ENCODE measurements around the gene LEKR1.
A peak's percentile ranks its signal among the peaks of the same experiment; 100 is the strongest.

The LEKR1 gene

GRCh38 chr3:156838035-156838434, 11.9 kb downstream of the LEKR1 start:
- H3K4me3 ChIP-seq (ENCODE audit: low read length): no peak overlapping the region
- DNase-seq (ENCODE audit: low read depth): no peak
- TF ChIP-seq, protein P1, sequence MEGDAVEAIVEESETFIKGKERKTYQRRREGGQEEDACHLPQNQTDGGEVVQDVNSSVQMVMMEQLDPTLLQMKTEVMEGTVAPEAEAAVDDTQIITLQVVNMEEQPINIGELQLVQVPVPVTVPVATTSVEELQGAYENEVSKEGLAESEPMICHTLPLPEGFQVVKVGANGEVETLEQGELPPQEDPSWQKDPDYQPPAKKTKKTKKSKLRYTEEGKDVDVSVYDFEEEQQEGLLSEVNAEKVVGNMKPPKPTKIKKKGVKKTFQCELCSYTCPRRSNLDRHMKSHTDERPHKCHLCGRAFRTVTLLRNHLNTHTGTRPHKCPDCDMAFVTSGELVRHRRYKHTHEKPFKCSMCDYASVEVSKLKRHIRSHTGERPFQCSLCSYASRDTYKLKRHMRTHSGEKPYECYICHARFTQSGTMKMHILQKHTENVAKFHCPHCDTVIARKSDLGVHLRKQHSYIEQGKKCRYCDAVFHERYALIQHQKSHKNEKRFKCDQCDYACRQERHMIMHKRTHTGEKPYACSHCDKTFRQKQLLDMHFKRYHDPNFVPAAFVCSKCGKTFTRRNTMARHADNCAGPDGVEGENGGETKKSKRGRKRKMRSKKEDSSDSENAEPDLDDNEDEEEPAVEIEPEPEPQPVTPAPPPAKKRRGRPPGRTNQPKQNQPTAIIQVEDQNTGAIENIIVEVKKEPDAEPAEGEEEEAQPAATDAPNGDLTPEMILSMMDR (conservative IDR thresholded peaks at IDR 0.05; ENCODE audit: low read length): no peak

DNA sequence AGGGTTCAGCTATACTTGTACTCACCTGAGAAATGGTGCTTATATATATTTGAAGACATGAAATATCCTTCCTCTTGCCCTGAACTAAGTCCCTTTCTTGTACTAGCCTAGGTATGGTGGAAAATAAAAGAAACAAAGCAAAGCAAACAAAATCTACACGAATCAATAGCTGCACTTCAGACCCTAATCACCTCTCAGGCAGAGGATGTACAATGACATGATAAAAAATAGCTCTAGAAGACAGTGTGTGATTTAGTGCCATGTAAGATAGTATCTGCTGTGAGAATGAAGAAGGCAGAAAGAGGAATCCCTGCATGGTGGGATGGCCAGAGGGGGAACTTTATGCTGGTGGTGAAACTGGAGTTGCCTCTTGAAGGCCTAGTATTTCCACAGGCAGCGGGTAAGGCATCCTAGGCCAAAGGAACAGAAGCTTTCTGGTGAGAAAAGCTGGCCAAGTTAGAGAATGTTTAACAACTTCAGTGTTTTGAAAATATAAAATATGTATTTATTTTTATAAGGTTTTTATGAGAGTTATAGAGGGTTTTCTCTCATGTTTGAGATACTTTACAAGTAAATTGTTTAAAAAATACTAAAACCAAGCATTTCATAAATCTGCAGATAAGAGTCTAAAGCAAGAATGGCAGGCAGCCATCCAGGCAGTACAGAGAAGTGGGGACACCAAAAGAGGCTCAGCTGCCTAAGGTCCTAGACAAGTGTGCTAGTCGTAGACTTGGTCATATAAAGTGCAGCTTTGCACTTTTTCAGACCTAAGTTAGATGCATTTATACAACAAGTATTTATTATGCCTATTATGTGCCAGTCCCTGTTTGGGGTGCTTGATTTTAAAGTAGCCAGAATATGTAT, 14.9 kb downstream of the LEKR1 start:
- no peak overlapping the region for H3K4me3 ChIP-seq (ENCODE audit: low read length)
- DNase-seq (ENCODE audit: low read depth): no peak
- TF ChIP-seq, protein P1 (conservative IDR thresholded peaks at IDR 0.05; ENCODE audit: low read length): no peak

DNA sequence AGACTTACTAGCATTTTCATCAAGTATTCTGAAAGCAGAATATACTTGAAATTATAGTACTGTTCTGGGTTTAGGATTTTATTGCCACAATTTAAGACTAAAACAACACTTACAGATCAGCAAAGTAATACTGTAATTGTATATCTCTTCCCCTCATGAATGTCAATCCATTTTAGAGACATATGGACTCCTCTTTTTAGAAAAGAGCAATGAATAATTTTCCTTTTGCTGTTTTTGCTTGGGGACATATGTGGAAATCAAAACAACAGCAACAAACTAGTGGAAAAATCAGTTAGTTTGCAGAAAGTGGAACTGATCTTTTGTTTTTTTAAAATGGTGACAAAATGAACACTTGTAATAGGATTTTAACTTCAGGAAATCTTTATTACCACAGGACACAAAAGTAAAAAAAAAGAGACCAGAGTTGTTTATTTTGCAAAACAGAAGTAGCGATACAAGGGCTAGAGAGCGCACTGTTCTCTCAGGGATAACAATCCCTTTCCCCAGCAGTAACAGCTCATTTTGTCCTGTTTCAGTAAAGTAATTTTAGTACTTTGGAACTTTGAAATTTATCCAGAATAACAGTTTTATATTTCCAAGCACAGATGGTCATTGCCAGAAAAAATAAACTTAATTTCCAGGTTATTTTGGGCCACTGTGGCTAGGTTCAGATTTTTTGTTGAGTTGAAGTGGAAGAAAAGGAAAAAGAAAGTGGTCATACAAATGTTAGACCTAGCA, 17.1 kb downstream of the LEKR1 start:
- H3K4me3 ChIP-seq (ENCODE audit: low read length): no peak overlapping the region
- DNase-seq (ENCODE audit: low read depth): no peak
- TF ChIP-seq, protein P1 (conservative IDR thresholded peaks at IDR 0.05; ENCODE audit: low read length): no peak

DNA sequence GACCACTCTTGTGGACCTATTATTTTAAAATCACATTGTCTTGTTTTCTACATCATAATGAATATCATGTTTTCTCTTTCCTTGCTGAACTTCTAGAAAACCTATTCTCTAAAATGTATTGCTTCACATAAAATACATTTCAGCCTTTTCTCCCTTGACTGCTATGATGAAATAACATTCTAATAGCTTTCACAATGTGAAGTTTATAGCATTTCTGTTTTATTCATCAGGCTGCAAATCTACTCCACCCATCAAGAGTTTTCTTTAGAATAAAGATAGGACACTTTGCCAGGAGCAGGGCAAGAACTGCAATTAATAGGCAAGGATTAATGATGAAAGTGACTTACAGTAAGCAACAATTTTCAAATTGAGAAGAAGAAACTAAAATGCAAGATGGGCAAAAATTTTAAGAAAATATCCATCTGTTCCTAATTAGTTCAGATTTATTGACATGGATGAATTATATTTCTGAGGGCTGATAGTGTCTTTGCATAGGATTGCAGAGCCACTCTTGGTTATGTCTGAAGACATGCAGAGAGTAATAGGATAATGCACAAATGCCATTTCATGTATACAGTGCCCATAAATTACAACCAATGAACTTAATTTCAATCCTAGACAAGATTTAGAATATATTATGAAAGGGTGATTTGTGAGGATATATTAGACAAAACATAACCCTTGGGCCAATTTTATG, 21.7 kb downstream of the LEKR1 start:
- H3K4me3 ChIP-seq (ENCODE audit: low read length): no peak overlapping the region
- TF ChIP-seq, protein P1 (conservative IDR thresholded peaks at IDR 0.05; ENCODE audit: low read length): no peak
- peak; percentile 51 for DNase-seq (ENCODE audit: low read depth)

DNA sequence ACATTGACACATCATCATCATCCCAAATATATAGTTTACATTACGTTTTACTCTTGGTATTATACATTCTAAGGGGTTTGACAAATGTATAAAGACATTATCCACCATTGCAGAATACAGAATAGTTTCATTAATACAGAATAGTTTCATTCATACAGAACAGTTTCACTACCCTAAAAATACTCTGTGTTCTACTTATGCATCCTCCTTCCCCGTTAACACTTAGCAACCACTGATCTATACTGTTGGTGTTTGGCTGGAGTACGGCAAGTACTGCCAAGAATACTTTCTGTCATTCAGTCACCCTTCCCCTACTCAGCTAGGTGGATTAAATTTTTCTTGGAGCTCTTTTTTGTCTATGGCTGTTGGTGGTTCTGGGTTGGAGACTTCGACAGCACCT, 33.4 kb downstream of the LEKR1 start:
- TF ChIP-seq, protein P1 (conservative IDR thresholded peaks at IDR 0.05; ENCODE audit: low read length): no peak
- no peak for DNase-seq (ENCODE audit: low read depth)

GRCh38 chr3:156860873-156861272, 34.7 kb downstream of the LEKR1 start:
- no peak overlapping the region for H3K4me3 ChIP-seq (ENCODE audit: low read length)
- TF ChIP-seq, protein P1 (conservative IDR thresholded peaks at IDR 0.05; ENCODE audit: low read length): no peak
- no peak for DNase-seq (ENCODE audit: low read depth)

More for the DNA sequence above, 33.4 kb downstream of the LEKR1 start:
- no peak overlapping the region for H3K4me3 ChIP-seq (ENCODE audit: low read length)
